Measurements from ENCODE around the gene USP19.

Gene USP19

DNA sequence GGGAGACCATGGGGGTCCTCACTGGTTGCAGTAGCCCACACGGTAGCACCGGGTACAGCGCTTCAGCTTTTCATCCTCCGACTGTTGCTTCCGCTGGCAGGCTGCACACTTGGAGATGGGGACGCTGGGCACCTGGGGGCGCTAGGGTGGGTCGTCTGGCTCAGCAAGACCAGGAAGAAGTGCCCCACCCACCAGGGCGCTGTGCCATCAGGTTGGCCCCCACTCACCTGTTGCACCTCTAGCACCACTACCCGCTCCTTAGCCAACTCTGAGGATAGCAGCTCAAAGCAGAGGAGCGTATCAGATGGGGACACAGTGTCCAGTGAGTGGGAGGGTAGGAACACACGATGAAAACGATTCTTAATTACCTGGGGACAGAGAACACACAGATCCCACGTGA, 8.4 kb downstream of the USP19 start:
- no peak for TF ChIP-seq SUZ12 (IDR thresholded peaks at IDR 0.05; ENCODE audit: extremely low read depth, insufficient read depth, insufficient read length)
- no peak for TF ChIP-seq ZNF274 (IDR thresholded peaks at IDR 0.05; ENCODE audit: low read depth, low read length)
- TF ChIP-seq YY1 (IDR thresholded peaks at IDR 0.05; ENCODE audit: insufficient read depth, insufficient read length): no peak
- DNase-seq (ENCODE audit: low read depth, low spot score): no peak
- no peak overlapping the region for H3K4me3 ChIP-seq (ENCODE audit: insufficient read length, low read depth)
- H3K9ac ChIP-seq (ENCODE audit: insufficient read length, low read depth): no peak overlapping the region
- H3K9me3 ChIP-seq (ENCODE audit: insufficient read depth, low read length): no peaks in the 10 kb centered on the region
- H3K27me3 ChIP-seq (ENCODE audit: insufficient read depth, insufficient read length): no peaks in the 10 kb centered on the region
- no peaks in the 10 kb centered on the region for H3K4me1 ChIP-seq (ENCODE audit: insufficient read depth, insufficient read length)
- peaks cover 97% of the 10 kb centered on the region for H3K36me3 ChIP-seq (ENCODE audit: insufficient read depth, insufficient read length, low read length)

DNA sequence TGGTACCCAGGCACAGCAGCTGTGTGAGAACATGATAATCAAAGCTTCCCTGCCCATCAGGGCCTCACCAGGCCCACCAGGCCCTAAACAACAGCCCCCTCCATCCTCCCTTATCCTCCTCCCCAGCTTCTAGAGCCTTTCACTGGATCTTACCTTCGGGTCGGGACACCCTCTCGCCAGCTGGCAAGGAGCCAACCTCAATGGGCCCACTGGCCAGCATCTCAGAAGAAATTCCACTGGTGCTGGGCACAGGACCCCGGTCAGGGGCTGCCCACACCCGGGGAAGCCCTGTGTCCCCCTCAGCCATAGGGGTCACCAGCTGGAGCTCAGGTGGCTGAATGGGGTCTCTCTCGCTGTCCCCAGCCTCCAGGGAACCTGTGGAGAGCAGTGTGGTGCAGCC, 9.3 kb downstream of the USP19 start:
- Histone ChIP-seq H3K36me3 (ENCODE audit: insufficient read depth, insufficient read length, low read length) (peaks cover 95% of the 10 kb centered on the region), H3K27me3 (ENCODE audit: insufficient read depth, insufficient read length) (no peaks in the 10 kb centered on the region), H3K4me1 (ENCODE audit: insufficient read depth, insufficient read length) (no peaks in the 10 kb centered on the region), H3K9me3 (ENCODE audit: insufficient read depth, low read length) (no peaks in the 10 kb centered on the region), H3K4me3 (ENCODE audit: insufficient read length, low read depth) (no peak overlapping the region), H3K9ac (ENCODE audit: insufficient read length, low read depth) (no peak overlapping the region)
- DNase-seq (ENCODE audit: low read depth, low spot score): no peak
- TF ChIP-seq ZNF274 (IDR thresholded peaks at IDR 0.05; ENCODE audit: low read depth, low read length): no peak
- no peak for TF ChIP-seq YY1 (IDR thresholded peaks at IDR 0.05; ENCODE audit: insufficient read depth, insufficient read length)
- TF ChIP-seq SUZ12 (IDR thresholded peaks at IDR 0.05; ENCODE audit: extremely low read depth, insufficient read depth, insufficient read length): no peak

GRCh38 chr3:49110780-49111179, 9.8 kb downstream of the USP19 start:
- H3K4me1 ChIP-seq (ENCODE audit: insufficient read depth, insufficient read length): peaks cover 2% of the 10 kb centered on the region
- no peaks in the 10 kb centered on the region for H3K27me3 ChIP-seq (ENCODE audit: insufficient read depth, insufficient read length)
- peaks cover 95% of the 10 kb centered on the region for H3K36me3 ChIP-seq (ENCODE audit: insufficient read depth, insufficient read length, low read length)
- H3K4me3 ChIP-seq (ENCODE audit: insufficient read length, low read depth): no peak overlapping the region
- no peak for TF ChIP-seq ZNF274 (IDR thresholded peaks at IDR 0.05; ENCODE audit: low read depth, low read length)
- TF ChIP-seq SUZ12 (IDR thresholded peaks at IDR 0.05; ENCODE audit: extremely low read depth, insufficient read depth, insufficient read length): no peak
- TF ChIP-seq YY1 (IDR thresholded peaks at IDR 0.05; ENCODE audit: insufficient read depth, insufficient read length): no peak
- no peak for DNase-seq (ENCODE audit: low read depth, low spot score)
- H3K9ac ChIP-seq (ENCODE audit: insufficient read length, low read depth): no peak overlapping the region
- H3K9me3 ChIP-seq (ENCODE audit: insufficient read depth, low read length): no peaks in the 10 kb centered on the region

DNA sequence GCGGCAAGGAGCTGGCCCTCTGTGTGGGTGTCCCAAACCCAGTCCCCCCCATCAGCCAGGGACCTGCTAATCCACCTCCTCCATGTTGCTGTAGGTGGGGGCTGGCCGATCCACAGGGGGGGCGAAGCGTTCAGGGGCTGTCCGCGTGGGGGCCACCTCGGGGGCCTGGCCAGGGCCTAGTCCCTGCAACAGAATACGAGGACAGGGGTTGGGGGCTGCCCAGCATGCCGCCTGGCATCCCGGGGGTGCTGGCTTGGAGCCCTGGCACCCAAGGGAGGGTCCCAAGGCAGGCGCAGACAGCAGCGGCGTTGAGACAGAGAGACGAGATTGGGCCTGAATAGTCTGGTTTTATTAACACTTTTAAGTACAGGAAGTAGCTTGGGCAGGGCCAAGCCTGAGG, 12.3 kb downstream of the USP19 start:
- H3K36me3 ChIP-seq (ENCODE audit: insufficient read depth, insufficient read length, low read length): peaks cover 77% of the 10 kb centered on the region
- peaks cover 2% of the 10 kb centered on the region for H3K4me1 ChIP-seq (ENCODE audit: insufficient read depth, insufficient read length)

DNA sequence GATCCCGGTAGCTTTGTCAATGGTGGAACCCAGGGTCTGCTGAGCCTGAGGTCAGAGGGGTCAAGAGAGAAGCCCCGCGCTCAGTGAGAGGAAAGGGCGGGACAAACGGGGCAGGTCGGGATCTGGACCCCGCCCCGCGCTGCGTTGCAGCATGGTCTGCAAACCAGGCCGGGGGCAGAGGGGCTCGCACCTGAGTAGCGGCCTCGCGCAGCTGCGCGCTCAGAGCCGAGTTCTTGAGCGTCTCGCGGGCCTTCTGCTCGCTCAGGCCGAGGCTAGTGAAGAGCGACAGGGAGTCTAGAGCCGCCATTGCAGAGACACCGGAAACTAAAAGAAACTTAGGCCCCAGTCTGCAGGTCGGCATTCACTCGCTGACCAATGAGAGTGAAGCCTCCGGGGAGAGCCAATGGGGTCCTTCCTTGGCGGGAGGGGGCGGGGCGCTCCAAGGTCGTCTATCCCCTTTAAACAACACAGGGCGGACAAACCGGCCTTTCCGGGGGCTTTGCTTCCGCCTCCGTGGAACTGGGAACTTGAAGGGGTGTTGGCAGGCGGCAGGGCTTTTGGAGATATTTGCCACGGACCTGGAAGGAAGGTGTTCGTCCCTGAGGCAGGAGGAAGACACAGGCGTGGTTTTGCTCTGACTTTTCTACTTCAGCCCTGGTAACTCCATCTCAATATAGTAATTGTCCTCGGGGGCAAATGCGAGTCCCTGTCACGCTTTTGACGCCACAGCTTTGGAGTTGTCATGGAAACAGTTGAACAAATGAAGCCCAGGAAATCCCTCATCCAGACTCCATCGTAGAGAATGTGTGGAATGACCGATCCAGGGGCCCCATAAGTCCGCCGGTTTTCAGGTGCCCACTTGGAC, 16.0 kb downstream of the USP19 start, which contains the start of gene QARS1:
QARS1 (minus strand) TSS at position 331 of the 865 bp plus-strand sequence; CDS start at position 307, 24 bp downstream.
- Histone ChIP-seq H3K4me3 (ENCODE audit: insufficient read length, low read depth) (peak within 1 kb of the TSS; percentile 97), H3K9me3 (ENCODE audit: insufficient read depth, low read length) (no peaks in the 10 kb centered on the region), H3K27me3 (ENCODE audit: insufficient read depth, insufficient read length) (no peaks in the 10 kb centered on the region), H3K36me3 (ENCODE audit: insufficient read depth, insufficient read length, low read length) (peaks cover 80% of the 10 kb centered on the region), H3K4me1 (ENCODE audit: insufficient read depth, insufficient read length) (peaks cover 2% of the 10 kb centered on the region), H3K9ac (ENCODE audit: insufficient read length, low read depth) (peak within 1 kb of the TSS; percentile 97)
- DNase-seq (ENCODE audit: low read depth, low spot score): peak; percentile 88
- TF ChIP-seq ZNF274 (IDR thresholded peaks at IDR 0.05; ENCODE audit: low read depth, low read length): no peak
- peak; percentile 61 for TF ChIP-seq YY1 (IDR thresholded peaks at IDR 0.05; ENCODE audit: insufficient read depth, insufficient read length)
- TF ChIP-seq SUZ12 (IDR thresholded peaks at IDR 0.05; ENCODE audit: extremely low read depth, insufficient read depth, insufficient read length): no peak

More for the DNA sequence above, 12.3 kb downstream of the USP19 start:
- TF ChIP-seq YY1 (IDR thresholded peaks at IDR 0.05; ENCODE audit: insufficient read depth, insufficient read length) (no peak), SUZ12 (IDR thresholded peaks at IDR 0.05; ENCODE audit: extremely low read depth, insufficient read depth, insufficient read length) (no peak), ZNF274 (IDR thresholded peaks at IDR 0.05; ENCODE audit: low read depth, low read length) (no peak)
- Histone ChIP-seq H3K9me3 (ENCODE audit: insufficient read depth, low read length) (no peaks in the 10 kb centered on the region), H3K9ac (ENCODE audit: insufficient read length, low read depth) (no peak overlapping the region), H3K4me3 (ENCODE audit: insufficient read length, low read depth) (no peak overlapping the region), H3K27me3 (ENCODE audit: insufficient read depth, insufficient read length) (no peaks in the 10 kb centered on the region)
- no peak for DNase-seq (ENCODE audit: low read depth, low spot score)

- no peaks in the 10 kb centered on the region for H3K9me3 ChIP-seq (ENCODE audit: insufficient read depth, low read length)
- H3K4me3 ChIP-seq (ENCODE audit: insufficient read length, low read depth): peak overlapping the region; percentile 97
- no peak for DNase-seq (ENCODE audit: low read depth, low spot score)
- H3K36me3 ChIP-seq (ENCODE audit: insufficient read depth, insufficient read length, low read length): peaks cover 80% of the 10 kb centered on the region
- H3K27me3 ChIP-seq (ENCODE audit: insufficient read depth, insufficient read length): no peaks in the 10 kb centered on the region
- H3K4me1 ChIP-seq (ENCODE audit: insufficient read depth, insufficient read length): peaks cover 2% of the 10 kb centered on the region
- H3K9ac ChIP-seq (ENCODE audit: insufficient read length, low read depth): peak overlapping the region; percentile 97
- no peak for TF ChIP-seq YY1 (IDR thresholded peaks at IDR 0.05; ENCODE audit: insufficient read depth, insufficient read length)
- TF ChIP-seq ZNF274 (IDR thresholded peaks at IDR 0.05; ENCODE audit: low read depth, low read length): no peak
- TF ChIP-seq SUZ12 (IDR thresholded peaks at IDR 0.05; ENCODE audit: extremely low read depth, insufficient read depth, insufficient read length): no peak
These were observed 16.6 kb downstream of the USP19 start for GRCh38 chr3:49104052-49104426.

DNA sequence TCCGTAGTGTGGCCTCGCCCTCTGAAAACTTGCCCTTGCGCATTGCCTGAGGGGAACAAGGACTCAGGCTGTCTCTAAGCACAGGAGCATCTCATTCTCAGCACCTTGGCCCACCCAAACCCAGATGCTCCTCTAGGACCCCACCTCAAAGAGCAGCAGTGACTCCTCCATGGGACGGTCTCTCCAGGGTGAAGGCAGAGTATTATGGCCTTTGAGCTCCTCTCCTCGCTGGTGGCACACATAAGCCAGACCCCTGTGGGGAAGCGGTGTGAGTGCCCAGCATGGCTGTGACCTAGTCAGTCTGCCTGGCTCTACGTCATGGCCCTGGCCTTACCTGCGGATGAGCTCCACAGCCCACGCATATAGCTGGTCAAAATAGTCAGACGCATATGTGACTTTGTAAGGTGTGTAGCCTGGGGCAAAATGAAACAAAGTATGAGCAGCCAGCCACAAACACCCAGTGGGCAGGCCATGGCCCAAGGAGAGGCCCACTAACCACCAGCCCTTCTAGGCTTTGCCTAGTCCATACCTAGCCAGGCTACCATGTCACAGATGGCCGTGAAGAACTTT, 20.5 kb downstream of the USP19 start:
- Histone ChIP-seq H3K36me3 (ENCODE audit: insufficient read depth, insufficient read length, low read length) (peaks cover 77% of the 10 kb centered on the region), H3K9me3 (ENCODE audit: insufficient read depth, low read length) (no peaks in the 10 kb centered on the region), H3K27me3 (ENCODE audit: insufficient read depth, insufficient read length) (no peaks in the 10 kb centered on the region), H3K4me3 (ENCODE audit: insufficient read length, low read depth) (no peak overlapping the region), H3K4me1 (ENCODE audit: insufficient read depth, insufficient read length) (peaks cover 3% of the 10 kb centered on the region), H3K9ac (ENCODE audit: insufficient read length, low read depth) (no peak overlapping the region)
- TF ChIP-seq ZNF274 (IDR thresholded peaks at IDR 0.05; ENCODE audit: low read depth, low read length) (no peak), YY1 (IDR thresholded peaks at IDR 0.05; ENCODE audit: insufficient read depth, insufficient read length) (no peak), SUZ12 (IDR thresholded peaks at IDR 0.05; ENCODE audit: extremely low read depth, insufficient read depth, insufficient read length) (no peak)
- DNase-seq (ENCODE audit: low read depth, low spot score): no peak
